Medulla oblongata (tissue), 1 donor: ENCODE data around the gene KIF5A.
A peak's percentile ranks its signal among the peaks of the same experiment; 100 is the strongest.
"Not testable (repeated sequence)": the region's sequence is repeated elsewhere in the genome, so short reads cannot be mapped to it uniquely, and the experiment has no call there.

ENCODE experiments used
- DNase-seq: peaks from one replicate; pipeline ENCODE4 v3.0.0-alpha.2; 2015; ENCODE audit errors: extremely low spot score

Gene KIF5A

DNA sequence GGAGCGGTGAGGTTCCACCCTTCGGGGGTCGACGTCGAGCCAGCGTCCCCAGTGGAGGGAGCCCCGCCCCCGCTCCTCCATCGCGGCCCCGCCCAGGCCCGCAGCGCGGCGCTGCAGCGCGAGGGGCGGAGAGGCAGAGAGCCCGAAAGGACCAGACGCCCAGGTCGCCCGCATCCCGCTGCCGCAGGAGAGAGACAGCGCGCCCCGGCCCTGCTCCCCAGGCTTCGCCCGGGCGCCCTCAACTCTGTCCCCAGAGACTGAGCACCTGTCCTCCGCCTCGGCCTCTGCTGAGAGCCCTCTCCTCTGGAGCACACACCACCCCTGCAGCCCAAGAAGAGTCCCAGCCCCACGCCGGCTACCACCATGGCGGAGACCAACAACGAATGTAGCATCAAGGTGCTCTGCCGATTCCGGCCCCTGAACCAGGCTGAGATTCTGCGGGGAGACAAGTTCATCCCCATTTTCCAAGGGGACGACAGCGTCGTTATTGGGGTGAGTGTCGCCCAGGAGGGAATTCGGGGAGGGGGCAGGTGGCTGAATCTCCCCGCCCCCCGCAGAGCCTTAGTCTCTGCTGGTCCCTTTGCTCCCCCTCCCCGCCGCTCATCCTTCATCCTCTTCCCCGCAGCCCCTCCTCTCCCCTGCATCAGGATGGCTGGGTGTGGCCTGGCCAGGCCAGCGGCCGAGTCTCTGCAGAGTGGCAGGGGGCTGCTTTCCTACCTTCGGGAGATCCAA lies at the start of gene KIF5A:
KIF5A (plus strand) TSS at position 136 of the 732 bp plus-strand sequence; CDS start at position 364, 228 bp downstream.
- peak; percentile 57 for DNase-seq

DNA sequence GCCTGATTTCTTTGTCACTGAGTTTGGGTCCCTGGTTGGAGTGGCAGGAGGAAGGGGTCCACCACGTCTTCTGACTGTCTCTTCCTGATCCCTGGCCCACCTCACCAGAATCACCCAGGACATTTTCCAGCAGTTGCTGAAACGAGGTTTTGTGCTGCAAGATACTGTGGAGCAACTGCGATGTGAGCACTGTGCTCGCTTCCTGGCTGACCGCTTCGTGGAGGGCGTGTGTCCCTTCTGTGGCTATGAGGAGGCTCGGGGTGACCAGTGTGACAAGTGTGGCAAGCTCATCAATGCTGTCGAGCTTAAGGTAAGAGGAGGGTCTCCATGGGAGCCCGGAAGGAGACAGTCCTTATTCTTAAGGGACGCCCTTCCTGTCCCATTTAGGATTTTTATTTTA lies 49.6 kb upstream of the KIF5A start:
- no peak for DNase-seq

DNA sequence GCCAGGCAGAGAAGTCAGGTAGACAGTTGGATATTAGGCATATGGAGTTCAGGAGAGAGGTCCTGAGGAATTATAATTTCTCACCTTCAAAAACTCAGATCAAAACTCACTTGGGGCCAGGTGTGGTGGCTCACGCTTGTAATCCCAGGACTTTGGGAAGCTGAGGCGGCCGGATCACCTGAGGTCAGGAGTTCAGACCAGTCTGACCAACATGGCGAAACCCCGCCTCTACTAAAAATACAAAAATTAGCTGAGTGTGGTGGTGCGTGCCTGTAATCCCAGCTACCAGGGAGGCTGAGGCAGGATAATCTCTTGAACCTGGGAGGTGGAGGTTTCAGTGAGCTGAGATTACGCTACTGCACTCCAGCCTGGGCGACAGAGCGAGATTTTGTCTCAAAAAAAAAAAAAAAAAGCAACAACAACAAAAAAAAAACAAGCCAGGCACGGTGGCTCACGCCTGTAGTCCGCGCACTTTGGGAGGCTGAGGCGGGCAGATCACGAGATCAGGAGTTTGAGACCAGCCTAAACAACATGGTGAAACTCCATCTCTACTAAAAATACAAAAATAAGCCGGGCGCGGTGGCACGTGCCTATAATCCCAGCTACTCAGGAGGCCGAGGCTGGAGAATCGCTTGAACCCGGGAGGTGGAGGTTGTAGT lies 47.4 kb upstream of the KIF5A start:
- DNase-seq, result not testable (repeated sequence)

DNA sequence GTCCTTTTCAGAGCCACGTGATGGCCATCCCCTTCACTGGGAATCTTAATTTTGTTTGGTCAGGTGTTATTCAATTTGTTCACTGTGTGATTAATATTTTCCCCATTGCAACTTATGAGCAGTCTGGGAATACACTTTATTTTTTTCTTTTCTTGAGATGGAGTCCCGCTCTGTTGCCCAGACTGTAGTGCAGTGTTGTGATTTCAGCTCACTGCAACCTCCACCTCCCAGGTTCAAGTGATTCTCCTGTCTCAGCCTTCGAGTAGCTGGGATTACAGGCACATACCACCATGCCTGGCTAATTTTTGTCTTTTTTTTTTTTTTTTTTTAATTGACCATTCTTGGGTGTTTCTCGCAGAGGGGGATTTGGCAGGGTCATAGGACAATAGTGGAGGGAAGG lies 43.3 kb upstream of the KIF5A start:
- not testable (repeated sequence) for DNase-seq

DNA sequence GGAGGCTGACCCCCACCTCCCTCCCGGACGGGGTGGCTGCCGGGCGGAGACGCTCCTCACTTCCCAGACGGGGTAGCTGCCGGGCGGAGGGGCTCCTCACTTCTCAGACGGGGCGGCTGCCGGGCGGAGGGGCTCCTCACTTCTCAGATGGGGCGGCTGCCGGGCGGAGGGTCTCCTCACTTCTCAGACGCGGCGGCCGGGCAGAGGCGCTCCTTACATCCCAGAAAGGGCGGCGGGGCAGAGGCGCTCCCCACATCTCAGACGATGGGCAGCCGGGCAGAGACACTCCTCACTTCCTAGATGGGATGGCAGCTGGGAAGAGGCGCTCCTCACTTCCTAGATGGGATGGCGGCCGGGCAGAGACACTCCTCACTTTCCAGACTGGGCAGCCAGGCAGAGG lies 42.0 kb upstream of the KIF5A start:
- DNase-seq, result not testable (repeated sequence)

DNA sequence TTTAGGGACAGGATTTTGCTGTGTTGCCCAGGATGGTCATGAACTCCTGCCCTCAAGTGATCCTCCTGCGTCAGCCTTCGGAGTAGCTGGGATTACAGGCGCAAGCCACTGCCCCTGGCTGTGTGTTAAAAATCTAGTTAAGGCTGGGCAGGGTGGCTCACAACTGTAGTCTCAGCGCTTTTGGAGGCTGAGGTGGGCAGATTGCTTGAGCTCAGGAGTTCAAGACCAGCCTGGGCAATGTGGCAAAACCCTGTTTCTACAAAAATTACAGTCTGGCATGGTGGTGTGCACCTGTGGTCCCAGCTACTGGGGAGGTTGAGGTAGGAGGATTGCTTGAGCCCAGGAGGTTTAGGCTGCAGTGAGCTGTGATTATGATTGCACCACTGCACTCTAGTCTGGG lies 38.7 kb upstream of the KIF5A start:
- no peak for DNase-seq

DNA sequence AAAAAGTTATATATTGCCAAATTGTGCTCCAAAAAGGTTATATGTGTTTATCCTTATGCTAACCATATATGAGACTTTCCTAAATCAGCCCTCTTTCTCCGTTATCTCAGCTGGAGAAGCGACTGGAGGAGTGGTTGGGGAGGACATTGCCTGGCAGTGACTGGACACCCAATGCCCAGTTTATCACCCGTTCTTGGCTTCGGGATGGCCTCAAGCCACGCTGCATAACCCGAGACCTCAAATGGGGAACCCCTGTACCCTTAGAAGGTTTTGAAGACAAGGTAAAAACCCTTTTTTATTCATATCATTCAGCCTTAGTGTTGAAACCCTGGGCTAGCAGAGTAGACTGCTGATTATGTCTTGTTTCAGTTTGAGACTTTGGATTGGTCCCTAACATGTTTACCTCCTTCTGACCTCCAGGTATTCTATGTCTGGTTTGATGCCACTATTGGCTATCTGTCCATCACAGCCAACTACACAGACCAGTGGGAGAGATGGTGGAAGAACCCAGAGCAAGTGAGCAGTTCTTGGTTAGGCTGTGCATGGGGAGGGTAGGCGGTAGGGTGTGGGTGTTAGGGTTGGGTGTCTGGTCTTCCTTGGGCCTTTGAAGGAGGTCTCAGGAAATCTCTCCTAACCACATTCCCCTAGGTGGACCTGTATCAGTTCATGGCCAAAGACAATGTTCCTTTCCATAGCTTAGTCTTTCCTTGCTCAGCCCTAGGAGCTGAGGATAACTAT lies 38.1 kb upstream of the KIF5A start:
- DNase-seq, result no peak

DNA sequence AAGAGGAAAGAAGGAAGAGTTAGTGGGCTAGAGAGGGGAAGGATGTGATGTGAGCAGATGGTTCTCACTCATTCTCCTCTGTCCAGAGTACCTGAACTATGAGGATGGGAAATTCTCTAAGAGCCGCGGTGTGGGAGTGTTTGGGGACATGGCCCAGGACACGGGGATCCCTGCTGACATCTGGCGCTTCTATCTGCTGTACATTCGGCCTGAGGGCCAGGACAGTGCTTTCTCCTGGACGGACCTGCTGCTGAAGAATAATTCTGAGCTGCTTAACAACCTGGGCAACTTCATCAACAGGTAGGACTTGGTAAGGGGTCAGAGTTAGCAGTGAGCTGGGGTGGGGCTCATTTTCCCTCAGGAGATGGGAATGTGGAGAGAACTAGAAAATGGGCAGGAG lies 37.2 kb upstream of the KIF5A start:
- DNase-seq, result no peak

DNA sequence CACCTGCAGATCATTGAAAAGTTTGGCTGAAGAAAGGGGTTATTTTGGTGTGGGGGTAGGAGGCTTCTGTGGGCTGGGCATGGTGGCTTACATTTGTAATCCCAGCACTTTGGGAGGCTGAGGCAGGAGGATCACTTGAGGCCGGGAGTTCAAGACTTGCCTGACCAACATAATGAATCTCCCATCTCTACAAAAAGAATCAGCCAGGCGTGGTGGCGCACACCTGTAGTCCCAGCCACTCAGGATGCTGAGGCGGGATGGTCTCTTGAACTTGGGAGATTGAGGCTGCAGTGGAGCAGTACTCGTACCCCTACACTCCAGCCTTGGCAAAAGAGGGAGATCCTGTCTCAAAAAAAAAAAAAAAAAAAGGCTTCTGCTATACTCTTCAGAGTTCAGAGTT lies 36.6 kb upstream of the KIF5A start:
- no peak for DNase-seq

DNA sequence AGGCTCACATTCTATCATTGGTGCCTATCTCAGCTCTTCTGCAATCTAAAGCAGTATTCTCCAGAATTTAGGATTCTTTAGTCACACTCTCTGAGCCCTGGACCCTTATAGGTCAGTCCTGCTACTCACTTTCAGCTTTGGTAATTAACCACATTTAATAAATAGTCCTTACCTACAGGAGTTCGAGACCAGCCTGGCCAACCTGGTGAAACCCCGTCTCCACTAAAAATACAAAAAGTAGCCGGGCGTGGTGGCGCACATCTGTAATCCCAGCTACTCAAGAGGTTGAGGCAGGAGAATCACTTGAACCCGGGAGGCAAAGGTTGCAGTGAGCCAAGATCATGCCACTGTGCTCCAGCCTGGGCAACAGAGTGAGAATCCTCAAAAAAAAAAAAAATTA lies 36.2 kb upstream of the KIF5A start:
- DNase-seq, result not testable (repeated sequence)

DNA sequence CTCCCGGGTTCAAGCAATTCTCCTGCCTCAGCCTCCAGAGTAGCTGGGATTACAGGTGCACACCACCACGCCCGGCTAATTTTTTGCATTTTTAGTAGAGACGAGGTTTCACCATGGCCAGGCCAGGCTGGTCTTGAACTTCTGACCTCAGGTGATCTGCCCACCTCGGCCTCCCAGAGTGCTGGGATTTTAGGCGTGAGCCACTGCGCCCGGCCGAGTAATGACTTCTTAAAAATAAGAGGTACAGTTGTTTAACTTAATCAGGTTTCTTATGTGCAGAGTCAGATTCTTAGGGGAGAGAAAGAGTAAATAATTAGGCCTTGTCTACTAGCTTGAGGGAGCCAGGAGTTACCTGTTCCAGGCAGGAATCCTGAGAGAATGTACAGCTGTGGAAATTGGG lies 35.6 kb upstream of the KIF5A start:
- DNase-seq, result not testable (repeated sequence)

DNA sequence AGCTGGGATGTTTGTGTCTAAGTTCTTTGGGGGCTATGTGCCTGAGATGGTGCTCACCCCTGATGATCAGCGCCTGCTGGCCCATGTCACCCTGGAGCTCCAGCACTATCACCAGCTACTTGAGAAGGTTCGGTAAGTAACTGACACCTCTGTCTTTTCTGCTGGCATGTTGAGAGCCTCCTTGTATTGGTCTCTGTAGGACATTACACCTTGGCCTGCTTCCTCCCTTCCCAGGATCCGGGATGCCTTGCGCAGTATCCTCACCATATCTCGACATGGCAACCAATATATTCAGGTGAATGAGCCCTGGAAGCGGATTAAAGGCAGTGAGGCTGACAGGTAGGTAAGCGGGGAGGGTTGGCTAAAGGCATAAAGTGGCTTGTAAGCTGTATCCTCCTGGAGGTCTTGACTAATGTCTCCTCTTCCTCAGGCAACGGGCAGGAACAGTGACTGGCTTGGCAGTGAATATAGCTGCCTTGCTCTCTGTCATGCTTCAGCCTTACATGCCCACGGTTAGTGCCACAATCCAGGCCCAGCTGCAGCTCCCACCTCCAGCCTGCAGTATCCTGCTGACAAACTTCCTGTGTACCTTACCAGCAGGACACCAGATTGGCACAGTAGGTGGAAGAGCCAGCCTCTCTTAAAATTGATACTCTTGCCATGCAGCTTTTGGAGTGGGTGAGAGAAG lies 35.0 kb upstream of the KIF5A start:
- no peak for DNase-seq

DNA sequence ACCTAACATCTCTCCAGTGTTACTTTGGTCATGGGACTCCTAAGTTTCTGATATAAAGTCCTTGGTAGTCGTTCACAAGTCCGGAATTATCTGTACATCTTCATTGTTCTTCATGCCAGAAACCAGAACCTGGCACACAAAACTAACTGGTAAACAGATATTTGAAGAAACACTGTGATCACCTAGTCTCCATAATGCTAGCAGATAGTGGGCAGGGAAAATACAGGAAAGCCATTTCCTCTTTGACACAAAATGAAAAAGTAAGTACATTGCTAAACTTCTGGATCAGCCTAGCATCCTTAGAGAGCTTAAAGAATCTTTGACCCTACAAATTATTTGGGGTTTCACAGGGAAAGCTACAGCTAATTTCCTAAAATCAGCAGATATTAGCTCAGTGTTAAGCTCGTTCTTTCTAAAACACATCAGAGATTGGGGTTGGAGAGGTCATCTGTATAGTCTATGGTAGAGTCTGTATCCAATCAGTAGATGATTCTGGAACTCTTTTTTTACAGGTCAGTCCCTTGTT lies 34.4 kb upstream of the KIF5A start:
- no peak for DNase-seq

DNA sequence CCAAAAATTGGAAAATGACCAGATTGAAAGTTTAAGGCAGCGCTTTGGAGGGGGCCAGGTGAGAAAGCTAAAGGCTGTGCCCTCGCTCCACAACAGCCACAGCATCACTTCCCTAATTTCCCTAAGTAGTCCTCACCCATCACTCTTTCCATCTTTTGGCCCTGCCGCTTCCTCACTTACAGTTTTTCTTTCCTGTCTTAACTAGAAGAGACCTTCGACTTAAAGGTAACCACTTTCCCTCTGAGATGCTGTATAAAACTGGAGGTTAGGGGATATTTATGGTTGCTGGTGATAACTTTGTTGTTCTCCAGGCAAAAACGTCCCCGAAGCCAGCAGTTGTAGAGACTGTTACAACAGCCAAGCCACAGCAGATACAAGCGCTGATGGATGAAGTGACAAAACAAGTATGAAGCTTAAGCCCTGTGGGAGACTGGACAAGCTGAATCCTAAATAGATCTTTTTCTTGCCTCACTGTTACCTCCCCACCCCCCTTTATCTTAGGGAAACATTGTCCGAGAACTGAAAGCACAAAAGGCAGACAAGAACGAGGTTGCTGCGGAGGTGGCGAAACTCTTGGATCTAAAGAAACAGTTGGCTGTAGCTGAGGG lies 33.8 kb upstream of the KIF5A start:
- DNase-seq, result no peak

DNA sequence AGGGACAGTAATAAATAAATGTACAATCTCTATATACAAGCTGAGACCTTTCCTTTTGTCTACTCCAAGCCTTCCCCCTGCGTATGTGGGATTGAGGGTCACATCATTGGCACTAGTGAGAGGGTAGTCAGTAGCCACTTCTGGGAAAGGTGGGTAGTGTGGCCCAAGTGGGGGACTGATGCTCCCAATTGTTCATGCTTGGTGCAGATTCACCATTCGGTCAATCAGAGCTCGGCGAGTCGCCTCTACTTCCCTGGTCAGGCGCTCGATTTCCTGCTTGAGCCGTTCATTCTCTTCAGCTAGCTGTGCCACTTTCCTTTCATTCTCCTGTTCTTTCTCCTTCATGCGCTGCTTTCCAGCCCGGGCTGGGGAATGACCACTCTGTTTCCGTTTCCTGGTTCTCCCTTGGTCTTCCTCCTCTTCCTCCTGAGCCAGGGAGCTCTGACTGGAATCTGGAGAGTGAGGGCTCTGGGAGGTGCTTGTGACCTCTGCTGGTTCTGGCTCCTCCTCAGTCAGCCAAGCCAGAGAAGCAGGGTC lies 33.2 kb upstream of the KIF5A start:
- DNase-seq, result no peak

DNA sequence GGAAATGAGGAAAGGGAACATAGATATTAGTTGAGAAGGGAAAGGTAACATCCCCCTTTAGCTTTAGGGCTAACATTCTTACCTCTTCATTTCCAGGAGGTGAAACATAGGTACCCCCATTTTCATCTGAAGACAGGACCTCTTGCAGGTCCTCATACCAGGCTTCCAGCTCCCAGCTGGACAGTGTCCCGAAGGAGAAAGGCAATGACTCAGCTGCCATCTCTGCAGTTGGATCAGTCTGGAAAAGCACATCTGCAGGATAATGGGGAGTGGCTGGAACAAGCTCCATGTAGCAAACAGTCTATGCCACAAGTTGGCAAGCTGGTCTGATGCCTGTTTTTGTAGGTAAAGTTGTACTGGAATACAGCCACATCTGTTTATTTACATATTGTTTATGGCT lies 32.7 kb upstream of the KIF5A start:
- DNase-seq, result no peak

DNA sequence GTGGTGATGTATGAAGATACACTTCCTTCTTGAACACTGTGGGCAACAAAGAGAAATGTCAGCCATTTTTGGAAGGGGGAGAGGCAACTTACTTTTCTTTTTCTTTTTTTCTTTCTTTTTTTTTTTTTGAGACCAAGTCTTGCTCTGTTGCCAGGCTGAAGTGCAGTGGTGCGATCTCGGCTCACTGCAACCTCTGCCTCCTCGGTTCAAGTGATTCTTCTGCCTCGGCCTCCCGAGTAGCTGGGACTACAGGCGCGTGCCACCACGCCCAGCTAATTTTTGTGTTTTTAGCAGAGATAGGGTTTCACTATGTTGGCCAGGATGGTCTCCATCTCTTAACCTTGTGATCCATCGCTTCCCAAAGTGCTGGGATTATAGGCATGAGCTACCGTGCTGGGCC lies 32.1 kb upstream of the KIF5A start:
- DNase-seq, result not testable (repeated sequence)

DNA sequence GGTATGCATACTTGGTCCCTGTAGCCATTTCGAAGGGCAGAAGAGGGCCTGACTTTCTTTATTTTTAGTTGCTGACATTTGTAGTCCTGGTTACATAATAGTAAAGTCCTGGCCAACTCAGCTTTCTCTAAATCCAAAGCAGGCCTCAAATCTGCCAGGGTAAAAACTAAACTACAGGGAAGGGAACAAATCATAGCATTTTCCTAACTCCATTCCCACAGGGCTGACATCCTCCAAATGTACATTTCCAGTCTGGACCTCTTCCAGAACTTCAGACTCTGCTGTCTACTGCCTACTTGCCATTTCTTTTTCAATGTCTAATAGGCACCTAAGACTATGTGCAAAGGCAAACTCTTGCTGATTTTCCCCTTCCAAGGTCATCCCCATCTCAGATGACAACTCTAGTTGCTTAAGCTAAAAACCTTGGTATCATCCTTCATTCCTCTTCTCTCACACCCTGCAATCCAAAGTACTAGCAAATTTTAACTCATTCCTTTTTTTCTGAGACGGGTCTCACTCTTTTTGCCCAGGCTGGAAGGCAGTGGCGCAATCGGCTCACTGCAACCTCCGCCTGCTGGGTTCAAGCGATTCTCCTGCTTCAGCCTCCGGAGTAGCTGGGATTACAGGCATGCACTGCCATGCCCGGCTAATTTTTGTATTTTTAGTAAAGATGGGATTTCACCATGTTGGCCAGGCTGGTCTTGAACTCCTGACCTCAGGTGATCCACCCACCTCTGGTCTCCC lies 31.5 kb upstream of the KIF5A start:
- peak; percentile 23 for DNase-seq

DNA sequence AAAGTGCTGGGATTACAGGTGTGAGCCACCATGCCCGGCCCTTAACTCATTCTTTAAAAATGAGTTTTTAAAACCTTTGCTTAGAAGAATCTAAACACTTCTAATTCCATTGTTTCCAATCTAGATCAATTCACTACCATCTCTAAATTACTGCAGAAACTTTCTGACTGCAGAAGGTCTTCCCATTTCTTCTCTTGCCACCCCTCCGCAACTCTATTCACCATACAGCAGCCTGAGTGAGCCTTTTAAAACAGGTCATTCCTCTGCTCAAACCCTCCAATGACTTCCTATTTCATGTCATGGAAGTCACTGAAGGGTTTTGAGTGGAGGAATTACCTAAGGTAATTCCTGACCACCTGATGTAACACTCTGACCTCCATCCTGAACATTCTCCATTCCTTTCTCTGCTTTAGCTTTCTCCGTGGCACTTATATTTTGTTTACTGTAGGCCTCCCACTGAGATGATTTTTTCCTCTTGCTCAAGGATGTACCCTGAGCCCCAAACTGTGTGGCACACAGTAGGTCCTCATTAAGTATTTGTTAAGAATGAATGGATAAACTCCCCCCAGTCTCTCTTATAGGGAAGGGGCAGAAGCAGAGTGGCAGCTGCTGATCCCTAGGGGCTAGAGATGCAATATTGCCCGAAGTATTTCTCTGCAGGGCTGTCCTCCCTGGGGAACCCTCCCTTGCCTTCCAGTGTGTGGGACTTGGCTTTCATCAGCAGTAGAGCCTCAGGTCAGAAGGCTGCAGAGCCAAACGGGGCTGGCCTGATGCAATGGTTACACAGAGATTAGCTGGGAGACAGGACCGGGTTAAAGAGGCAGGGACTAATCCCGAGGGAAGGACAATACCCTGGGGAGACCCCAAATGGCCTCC lies 30.7 kb upstream of the KIF5A start:
- DNase-seq, result no peak

DNA sequence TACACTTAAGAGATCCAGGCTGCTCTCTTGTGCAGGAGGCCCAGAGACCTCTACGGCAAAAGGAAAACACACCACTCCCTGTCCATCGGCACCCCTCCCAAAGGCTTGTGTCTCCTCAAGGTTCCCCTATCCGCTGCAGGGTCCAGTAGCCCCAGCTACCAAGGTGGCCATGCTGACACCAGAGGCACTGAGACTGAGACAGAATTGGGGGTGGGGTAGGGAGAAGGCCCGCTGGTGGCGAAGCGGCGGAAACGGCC lies 30.1 kb upstream of the KIF5A start:
- no peak for DNase-seq
